Activated CD8-positive, alpha-beta memory T cell treated with anti-CD3 and anti-CD28 coated beads for 24 hours (primary cell): ENCODE measurements around the gene C1GALT1C1L.
A peak's percentile ranks its signal among the peaks of the same experiment; 100 is the strongest.
"Not testable (repeated sequence)": the region's sequence is repeated elsewhere in the genome, so short reads cannot be mapped to it uniquely, and the experiment has no call there.

Experiments used
- DNase-seq: peaks from one replicate; pipeline ENCODE4 v3.0.0-alpha.2; 2020

Gene C1GALT1C1L

GRCh38 chr2:43676322-43677050 is at the start of gene C1GALT1C1L:
C1GALT1C1L (minus strand) TSS chr2:43676429; CDS start chr2:43676322, 107 bp downstream.
- peak; percentile 63 for DNase-seq

GRCh38 chr2:43725711-43726246 is 49.5 kb upstream of the C1GALT1C1L start:
- no peak for DNase-seq

- no peak for DNase-seq
These were observed 48.7 kb upstream of the C1GALT1C1L start for GRCh38 chr2:43724728-43725526.

- DNase-seq = no peak
These were observed 42.4 kb upstream of the C1GALT1C1L start for GRCh38 chr2:43718530-43719124.

GRCh38 chr2:43717322-43717721 is 41.1 kb upstream of the C1GALT1C1L start:
- DNase-seq = no peak

GRCh38 chr2:43715300-43716098 is 39.3 kb upstream of the C1GALT1C1L start:
- no peak for DNase-seq

GRCh38 chr2:43714164-43714563 is 37.9 kb upstream of the C1GALT1C1L start:
- no peak for DNase-seq

- no peak for DNase-seq
These were observed 34.6 kb upstream of the C1GALT1C1L start for GRCh38 chr2:43710866-43711265.

- no peak for DNase-seq
These were observed 32.7 kb upstream of the C1GALT1C1L start for GRCh38 chr2:43708891-43709290.

GRCh38 chr2:43708178-43708577 is 31.9 kb upstream of the C1GALT1C1L start:
- no peak for DNase-seq

- no peak for DNase-seq
These were observed 31.2 kb upstream of the C1GALT1C1L start for GRCh38 chr2:43707255-43708015.

GRCh38 chr2:43701111-43701510 is 24.9 kb upstream of the C1GALT1C1L start:
- no peak for DNase-seq

GRCh38 chr2:43699761-43700160 is 23.5 kb upstream of the C1GALT1C1L start:
- DNase-seq = no peak

- DNase-seq = not testable (repeated sequence)
These were observed 21.9 kb upstream of the C1GALT1C1L start for GRCh38 chr2:43698140-43698539.

GRCh38 chr2:43692428-43692994 is 16.3 kb upstream of the C1GALT1C1L start:
- no peak for DNase-seq

GRCh38 chr2:43689999-43690398 is 13.8 kb upstream of the C1GALT1C1L start:
- DNase-seq = no peak

- no peak for DNase-seq
These were observed 9.1 kb upstream of the C1GALT1C1L start for GRCh38 chr2:43685357-43685756.

GRCh38 chr2:43677783-43678182 is 1.6 kb upstream of the C1GALT1C1L start:
- DNase-seq = not testable (repeated sequence)

- DNase-seq = no peak
These were observed 445 bp downstream of the C1GALT1C1L start for GRCh38 chr2:43675646-43676321.

- DNase-seq = no peak
These were observed 19.0 kb downstream of the C1GALT1C1L start for GRCh38 chr2:43657241-43657640.

GRCh38 chr2:43653506-43653905 is 22.7 kb downstream of the C1GALT1C1L start:
- DNase-seq = no peak
